Coronary artery (tissue), 2 donors: ENCODE results near the gene EOGT.

ENCODE experiments used
- DNase-seq: peaks from one replicate; pipeline ENCODE4 v3.0.0-alpha.2; 2017; ENCODE audit warnings: low spot score
- H3K27ac ChIP-seq, 2 donors: fragments of 200-600 bp; sonication (generic); one replicate each; pipeline ENCODE4 v1.5.1; 2016 to 2019
- H3K4me3 ChIP-seq: fragments of 200-600 bp; sonication (generic); 2 replicates; pipeline ENCODE4 v1.5.1; 2016; ENCODE audit warnings: mild to moderate bottlenecking, moderate library complexity
- TF ChIP-seq, protein P1 (sequence below): fragments of 200-600 bp; sonication (generic); IDR thresholded peaks from one replicate; pipeline ENCODE4 v1.5.1; 2019; ENCODE audit warnings: antibody characterized with exemption

Gene EOGT

GRCh38 chr3:68964694-68965093, 48.8 kb downstream of the EOGT start:
- Histone ChIP-seq H3K4me3 (no peak overlapping the region), H3K27ac (no peak overlapping the region)
- TF ChIP-seq, protein P1, sequence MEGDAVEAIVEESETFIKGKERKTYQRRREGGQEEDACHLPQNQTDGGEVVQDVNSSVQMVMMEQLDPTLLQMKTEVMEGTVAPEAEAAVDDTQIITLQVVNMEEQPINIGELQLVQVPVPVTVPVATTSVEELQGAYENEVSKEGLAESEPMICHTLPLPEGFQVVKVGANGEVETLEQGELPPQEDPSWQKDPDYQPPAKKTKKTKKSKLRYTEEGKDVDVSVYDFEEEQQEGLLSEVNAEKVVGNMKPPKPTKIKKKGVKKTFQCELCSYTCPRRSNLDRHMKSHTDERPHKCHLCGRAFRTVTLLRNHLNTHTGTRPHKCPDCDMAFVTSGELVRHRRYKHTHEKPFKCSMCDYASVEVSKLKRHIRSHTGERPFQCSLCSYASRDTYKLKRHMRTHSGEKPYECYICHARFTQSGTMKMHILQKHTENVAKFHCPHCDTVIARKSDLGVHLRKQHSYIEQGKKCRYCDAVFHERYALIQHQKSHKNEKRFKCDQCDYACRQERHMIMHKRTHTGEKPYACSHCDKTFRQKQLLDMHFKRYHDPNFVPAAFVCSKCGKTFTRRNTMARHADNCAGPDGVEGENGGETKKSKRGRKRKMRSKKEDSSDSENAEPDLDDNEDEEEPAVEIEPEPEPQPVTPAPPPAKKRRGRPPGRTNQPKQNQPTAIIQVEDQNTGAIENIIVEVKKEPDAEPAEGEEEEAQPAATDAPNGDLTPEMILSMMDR, result no peak
- no peak for DNase-seq

DNA sequence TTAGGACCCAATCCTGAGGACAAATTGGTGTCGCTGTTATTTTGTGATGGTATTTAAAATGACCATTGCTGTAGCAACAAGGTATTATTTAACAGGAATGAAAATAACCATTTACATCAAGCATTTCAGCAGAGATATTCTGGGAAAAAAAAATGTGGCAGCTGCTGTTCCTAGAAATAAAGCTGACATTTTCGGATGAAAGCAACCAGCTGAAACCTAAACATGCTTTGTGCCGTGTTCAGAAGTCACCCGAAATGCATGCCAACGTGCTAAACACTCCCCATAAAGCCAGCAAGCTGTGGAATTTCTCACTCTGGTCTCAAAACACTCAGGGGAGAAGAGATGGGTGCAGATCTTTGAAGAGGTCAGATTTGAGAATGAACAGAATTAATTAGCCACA, 49.6 kb downstream of the EOGT start:
- Histone ChIP-seq H3K4me3 (no peak overlapping the region), H3K27ac (no peak overlapping the region)
- DNase-seq, result no peak
- TF ChIP-seq, protein P1, result no peak

DNA sequence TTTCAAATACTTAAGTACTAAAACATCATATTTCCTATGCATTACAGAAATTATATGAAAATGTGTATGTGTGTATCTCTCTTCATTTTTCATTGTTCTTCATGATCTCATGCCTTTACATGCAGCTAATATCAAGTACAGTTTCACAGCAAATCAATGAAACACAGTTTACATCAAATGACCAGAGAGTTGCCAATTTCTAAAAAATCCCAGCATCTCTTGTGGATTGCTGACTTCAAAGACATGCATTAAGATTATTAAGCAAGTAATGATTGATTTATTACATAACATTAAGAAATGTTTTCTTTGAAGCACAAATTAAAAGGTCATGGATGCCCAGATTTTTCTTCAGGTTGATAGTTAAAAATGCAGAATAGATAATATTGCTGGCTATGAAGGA, 50.1 kb downstream of the EOGT start:
- no peak overlapping the region for H3K27ac ChIP-seq
- no peak for DNase-seq
- H3K4me3 ChIP-seq, result no peak overlapping the region
- TF ChIP-seq, protein P1, result no peak

GRCh38 chr3:68958932-68959331, 54.6 kb downstream of the EOGT start:
- H3K27ac ChIP-seq, result no peak overlapping the region
- no peak overlapping the region for H3K4me3 ChIP-seq
- TF ChIP-seq, protein P1, result no peak
- no peak for DNase-seq

- TF ChIP-seq, protein P1, result no peak
- Histone ChIP-seq H3K4me3 (no peak overlapping the region), H3K27ac (no peak overlapping the region)
- no peak for DNase-seq
Observed at GRCh38 chr3:68957895-68958294, 55.6 kb downstream of the EOGT start.

GRCh38 chr3:68953816-68954444, 59.6 kb downstream of the EOGT start:
- Histone ChIP-seq H3K27ac (no peak overlapping the region), H3K4me3 (no peak overlapping the region)
- DNase-seq, result no peak
- TF ChIP-seq, protein P1, result no peak

GRCh38 chr3:68945225-68945624, 68.3 kb downstream of the EOGT start:
- TF ChIP-seq, protein P1, result no peak

More at GRCh38 chr3:68945225-68945624, 68.3 kb downstream of the EOGT start:
- Histone ChIP-seq H3K4me3 (no peak overlapping the region), H3K27ac (no peak overlapping the region)
- no peak for DNase-seq
